Calu3 (cell line): ENCODE measurements around the gene MYLK. TPM values are rescaled to one million over a fixed set of nuclear protein-coding genes. Genes with fewer than 3 reads are reported as not detected.

Experiments
- BruUV-seq: library from RNA; stranded (reverse); fragments of 400-500 nt; replicated peaks from 2 replicates; lab custom pipeline; 2021; lab: Mats Ljungman, UMichigan
- CTCF ChIA-PET: fragments of 300-600 bp; sonication (Branson Sonifier 250); formaldehyde crosslinking; loops from one replicate; lab custom pipeline; 2022; ENCODE audit warnings: antibody characterized with exemption; lab: Charles Lee
- DNase-seq: peaks from one replicate; pipeline ENCODE4 v3.0.0; 2022
- H3K27ac Mint-ChIP-seq: one replicate; pipeline ENCODE4 v1.8.0; 2022; ENCODE audit warnings: mixed read lengths; ENCODE audit not compliant: unreplicated experiment
- H3K27me3 Mint-ChIP-seq: one replicate; pipeline ENCODE4 v1.8.0; 2022; ENCODE audit warnings: mixed read lengths; ENCODE audit not compliant: unreplicated experiment
- H3K36me3 Mint-ChIP-seq: one replicate; pipeline ENCODE4 v1.8.0; 2022; ENCODE audit warnings: mild to moderate bottlenecking, moderate library complexity, mixed read lengths; ENCODE audit not compliant: insufficient read depth, unreplicated experiment
- H3K4me1 Mint-ChIP-seq: one replicate; pipeline ENCODE4 v1.8.0; 2022; ENCODE audit warnings: mild to moderate bottlenecking, low read depth, mixed read lengths; ENCODE audit not compliant: unreplicated experiment
- H3K4me3 Mint-ChIP-seq: one replicate; pipeline ENCODE4 v1.8.0; 2022; ENCODE audit warnings: mild to moderate bottlenecking, low read depth, moderate library complexity, mixed read lengths; ENCODE audit not compliant: unreplicated experiment
- H3K9me3 Mint-ChIP-seq: one replicate; pipeline ENCODE4 v1.8.0; 2022; ENCODE audit warnings: low read depth, mixed read lengths; ENCODE audit not compliant: unreplicated experiment
- CTCF ChIP-seq: fragments of 200-600 bp; IDR thresholded peaks from one replicate; pipeline ENCODE4 v1.8.0; 2022; ENCODE audit warnings: antibody characterized with exemption; ENCODE audit not compliant: unreplicated experiment
- intact Hi-C: fragments of 100-400 bp; cut with micrococcal nuclease; formaldehyde crosslinking; loops from one replicate; pipeline ENCODE4 v1.10.0; 2022; ENCODE audit not compliant: unreplicated experiment
- total RNA-seq: library from RNA; stranded (reverse); gene quantifications from 2 replicates; pipeline ENCODE4 v1.2.3, GENCODE V29; 2022

MYLK gene
- total RNA-seq, 1 experiment from 2014 or later, result 10.7 TPM

- DNase-seq, result no peak
- CTCF ChIA-PET, result interaction anchor here (0.9 kb wide), 1 partner anchor 150 kb away, joined by 3 read pairs; the partner anchor contains the start of gene KALRN
- peaks cover 14% of the 10 kb centered on the region for H3K36me3 Mint-ChIP-seq
- no peak for TF ChIP-seq CTCF
- no TSS peak for BruUV-seq
- intact Hi-C loops, result no loop called here
- peak overlapping the region; percentile 69 for H3K4me3 Mint-ChIP-seq
- peak overlapping the region; percentile 22 for H3K27ac Mint-ChIP-seq
- H3K27me3 Mint-ChIP-seq, result no peaks in the 10 kb centered on the region
- H3K4me1 Mint-ChIP-seq, result peaks cover 14% of the 10 kb centered on the region
- H3K9me3 Mint-ChIP-seq, result no peaks in the 10 kb centered on the region
Measured at GRCh38 chr3:123883111-123883510, 1.0 kb downstream of the MYLK start.

- intact Hi-C loops, result loop anchor here (2.0 kb wide), 2 partner anchors 127 to 137 kb away; no protein-coding TSS in a partner anchor
- CTCF ChIA-PET, result no interaction called here
- H3K4me3 Mint-ChIP-seq, result no peak overlapping the region
- H3K4me1 Mint-ChIP-seq, result peaks cover 19% of the 10 kb centered on the region
- no peak for TF ChIP-seq CTCF
- H3K36me3 Mint-ChIP-seq, result peaks cover 14% of the 10 kb centered on the region
- DNase-seq, result no peak
- H3K27me3 Mint-ChIP-seq, result no peaks in the 10 kb centered on the region
- no TSS peak for BruUV-seq
- no peaks in the 10 kb centered on the region for H3K9me3 Mint-ChIP-seq
- H3K27ac Mint-ChIP-seq, result no peak overlapping the region
Measured at GRCh38 chr3:123881771-123882170, 2.4 kb downstream of the MYLK start.

GRCh38 chr3:123880998-123881561 lies 3.1 kb downstream of the MYLK start:
- DNase-seq, result peak; percentile 42
- Mint-ChIP-seq H3K9me3 (no peaks in the 10 kb centered on the region), H3K4me1 (peaks cover 20% of the 10 kb centered on the region), H3K27me3 (no peaks in the 10 kb centered on the region), H3K27ac (no peak overlapping the region), H3K36me3 (peaks cover 14% of the 10 kb centered on the region), H3K4me3 (no peak overlapping the region)
- TF ChIP-seq CTCF, result no peak
- BruUV-seq, result no TSS peak
- CTCF ChIA-PET, result interaction anchor here (0.5 kb wide), 1 partner anchor 62 kb away, joined by 7 read pairs; no protein-coding TSS in a partner anchor
- intact Hi-C loops, result loop anchor here (2.0 kb wide), 2 partner anchors 126 to 136 kb away; no protein-coding TSS in a partner anchor

GRCh38 chr3:123878807-123879206 lies 5.3 kb downstream of the MYLK start:
- no TSS peak for BruUV-seq
- DNase-seq, result no peak
- CTCF ChIA-PET, result no interaction called here
- H3K4me1 Mint-ChIP-seq, result peaks cover 20% of the 10 kb centered on the region
- no peaks in the 10 kb centered on the region for H3K9me3 Mint-ChIP-seq
- H3K4me3 Mint-ChIP-seq, result no peak overlapping the region
- no peak overlapping the region for H3K27ac Mint-ChIP-seq
- H3K27me3 Mint-ChIP-seq, result no peaks in the 10 kb centered on the region
- TF ChIP-seq CTCF, result no peak
- intact Hi-C loops, result no loop called here
- peaks cover 6% of the 10 kb centered on the region for H3K36me3 Mint-ChIP-seq
